Kidney (tissue), 14 donors: ENCODE measurements around the gene CAMK1D. TPM values are rescaled to one million over a fixed set of nuclear protein-coding genes. Genes with fewer than 3 reads are reported as not detected.
"Not testable (repeated sequence)": the region's sequence is repeated elsewhere in the genome, so short reads cannot be mapped to it uniquely, and the experiment has no call there.

Source experiments
- DNase-seq, 5 donors: peaks; one replicate each; pipeline ENCODE4 v3.0.0-alpha.2; 2013 to 2020
- FAIRE-seq: peaks from 2 replicates; lab custom pipeline; 2012; peaks lifted over from hg19 to GRCh38; lab: Jason Lieb, UNC
- H3K27ac ChIP-seq, 2 donors: one replicate each; pipeline ENCODE4 v1.7.0; 2013; ENCODE audit warnings: low read depth in 2 of 2, low read length in 2 of 2, inconsistent platforms in 1 of 2
- H3K27me3 ChIP-seq: one replicate; pipeline ENCODE4 v1.7.1; 2013; ENCODE audit warnings: low read length, inconsistent platforms; ENCODE audit not compliant: control insufficient read depth, insufficient read depth
- H3K36me3 ChIP-seq, 3 donors: one replicate each; pipeline versions ENCODE4 v1.7.0 to v1.7.1; 2013; ENCODE audit warnings: low read length in 3 of 3, control low read depth in 1 of 3, inconsistent platforms in 1 of 3; ENCODE audit not compliant: insufficient read depth in 3 of 3, control insufficient read depth in 2 of 3
- H3K4me1 ChIP-seq, 3 donors: one replicate each; pipeline versions ENCODE4 v1.7.0 to v1.7.1; 2013; ENCODE audit warnings: low read length in 3 of 3, inconsistent platforms in 1 of 3, low read depth in 1 of 3; ENCODE audit not compliant: control insufficient read depth in 2 of 3, insufficient read depth in 2 of 3
- H3K4me3 ChIP-seq, 3 donors: one replicate each; pipeline versions ENCODE4 v1.7.0 to v1.8.1; 2013; ENCODE audit warnings: low read length in 3 of 3, control low read depth in 1 of 3, inconsistent platforms in 1 of 3
- H3K9ac ChIP-seq, 3 donors: one replicate each; pipeline versions ENCODE4 v1.7.0 to v1.7.1; 2013; ENCODE audit warnings: low read length in 3 of 3, control low read depth in 1 of 3, inconsistent platforms in 1 of 3
- H3K9me3 ChIP-seq, 3 donors: one replicate each; pipeline versions ENCODE4 v1.7.0 to v1.7.1; 2013; ENCODE audit warnings: low read length in 3 of 3, control low read depth in 1 of 3, inconsistent platforms in 1 of 3; ENCODE audit not compliant: control insufficient read depth in 2 of 3, insufficient read depth in 1 of 3
- CTCF ChIP-seq: IDR thresholded peaks from 3 replicates; pipeline ENCODE4 v1.5.1; 2012; ENCODE audit warnings: mild to moderate bottlenecking, moderate library complexity, borderline replicate concordance; ENCODE audit not compliant: insufficient read depth; ENCODE audit errors: extremely low read depth
- intact Hi-C: fragments of 100-400 bp; cut with DNase I; formaldehyde crosslinking; loops from one replicate; pipeline ENCODE4 v1.11.1; 2022
- polyA plus RNA-seq: library from polyadenylated mRNA; stranded (reverse); fragments of 350-450 nt; fragmentation: Illumina TruSeq; extraction: RNeasy Lipid Tissue Mini Kit (QIAGEN cat#74804); gene quantifications from one replicate; pipeline ENCODE4 v1.2.3, GENCODE V29; 2014; ENCODE audit warnings: low read depth, low replicate concordance; ENCODE audit not compliant: insufficient read depth
- total RNA-seq: library from RNA; stranded (reverse); fragmentation: NEBNext Ultra II Directional; extraction: Animal tissue kit (Norgen Biotek cat#: 25700); gene quantifications from one replicate; pipeline ENCODE4 v1.2.1, GENCODE V29; 2021
- donor health status: control.
- donor health status: control.
- donor health status: control.
- donor health status: control.
- donor health status: control.
- donor health status: DM: yes; HTN: yes; CAD: no.
- donor health status: Normal renal cell carcinoma (clear cell type).

The CAMK1D gene
- total and polyA plus RNA-seq, 2 donors from 2014 or later: 1.1 to 13.7 TPM

GRCh38 chr10:12710594-12711349 is 361.4 kb downstream of the CAMK1D start:
- FAIRE-seq (no peak), DNase-seq (peak; percentile 82 to 90 (median 83))
- H3K9me3 ChIP-seq: no peaks in the 10 kb centered on the region
- H3K27me3 ChIP-seq: no peaks in the 10 kb centered on the region
- H3K4me3 ChIP-seq: no peak overlapping the region
- TF ChIP-seq CTCF: peak; percentile 94
- no peak overlapping the region for H3K27ac ChIP-seq
- no peaks in the 10 kb centered on the region for H3K36me3 ChIP-seq
- H3K9ac ChIP-seq: no peak overlapping the region
- peaks cover 4 to 7% (median 4%) of the 10 kb centered on the region in 3 donors for H3K4me1 ChIP-seq
- intact Hi-C loops: no loop called here

- Histone ChIP-seq H3K4me3 (no peak overlapping the region), H3K4me1 (peaks cover 4 to 7% (median 4%) of the 10 kb centered on the region in 3 donors), H3K9ac (no peak overlapping the region), H3K27ac (no peak overlapping the region), H3K36me3 (no peaks in the 10 kb centered on the region), H3K9me3 (no peaks in the 10 kb centered on the region), H3K27me3 (no peaks in the 10 kb centered on the region)
- DNase-seq: no peak
- no peak for FAIRE-seq
- TF ChIP-seq CTCF: no peak
- intact Hi-C loops: no loop called here
Measured at GRCh38 chr10:12711350-12711708, 362.0 kb downstream of the CAMK1D start.

- no peak overlapping the region for H3K4me3 ChIP-seq
Measured at GRCh38 chr10:12712293-12712983, 363.1 kb downstream of the CAMK1D start.

GRCh38 chr10:12712984-12713316 is 363.6 kb downstream of the CAMK1D start:
- H3K27ac ChIP-seq, H3K9ac ChIP-seq, DNase-seq, H3K27me3 ChIP-seq, H3K36me3 ChIP-seq, H3K9me3 ChIP-seq, intact Hi-C loops, FAIRE-seq, H3K4me1 ChIP-seq, H3K4me3 ChIP-seq: not testable (repeated sequence)

More at GRCh38 chr10:12712293-12712983, 363.1 kb downstream of the CAMK1D start:
- Histone ChIP-seq H3K4me1 (peaks cover 0 to 7% (median 4%) of the 10 kb centered on the region in 3 donors), H3K9ac (no peak overlapping the region), H3K27me3 (no peaks in the 10 kb centered on the region), H3K36me3 (no peaks in the 10 kb centered on the region), H3K9me3 (no peaks in the 10 kb centered on the region), H3K27ac (no peak overlapping the region)
- intact Hi-C loops: no loop called here
- FAIRE-seq (no peak), DNase-seq (no peak)
- no peak for TF ChIP-seq CTCF
